Urinary bladder (tissue), 4 donors: ENCODE results near the gene NRARP. TPM values are rescaled to one million over a fixed set of nuclear protein-coding genes. Genes with fewer than 3 reads are reported as not detected.

Source experiments
- DNase-seq: peaks from one replicate; pipeline ENCODE4 v3.0.0-alpha.2; 2015; ENCODE audit errors: extremely low spot score
- H3K27ac ChIP-seq: one replicate; pipeline ENCODE4 v1.5.1; 2013; ENCODE audit warnings: low read depth, mild to moderate bottlenecking, moderate library complexity
- H3K36me3 ChIP-seq: one replicate; pipeline ENCODE4 v1.6.1; 2013; ENCODE audit warnings: mild to moderate bottlenecking, moderate library complexity; ENCODE audit not compliant: insufficient read depth
- H3K4me1 ChIP-seq: one replicate; pipeline ENCODE4 v1.6.1; 2013; ENCODE audit warnings: mild to moderate bottlenecking, moderate library complexity; ENCODE audit not compliant: insufficient read depth
- H3K4me3 ChIP-seq: one replicate; pipeline ENCODE4 v1.5.1; 2013; ENCODE audit warnings: low read depth, low read length
- WGBS: extraction: QIAGEN DNeasy Blood & Tissue Kit; methylation state at CpG from one replicate; pipeline ENCODE4 v1.1.7; 2013; 5-methylcytosine and 5-hydroxymethylcytosine counted together
- polyA plus RNA-seq: library from polyadenylated mRNA; stranded (reverse); fragments of 200-250 nt; gene quantifications from one replicate; pipeline ENCODE4 v1.2.3, GENCODE V29; 2013
- total RNA-seq: library from RNA; depleted of rRNA; stranded (reverse); fragments of >200 nt; gene quantifications from one replicate; pipeline ENCODE4 v1.2.3, GENCODE V29; 2014
- donor health status: healthy with polysubstance abuse.
- donor health status: healthy.

Gene NRARP
- total and polyA plus RNA-seq, 2 donors = 6.3 to 6.5 TPM

DNA sequence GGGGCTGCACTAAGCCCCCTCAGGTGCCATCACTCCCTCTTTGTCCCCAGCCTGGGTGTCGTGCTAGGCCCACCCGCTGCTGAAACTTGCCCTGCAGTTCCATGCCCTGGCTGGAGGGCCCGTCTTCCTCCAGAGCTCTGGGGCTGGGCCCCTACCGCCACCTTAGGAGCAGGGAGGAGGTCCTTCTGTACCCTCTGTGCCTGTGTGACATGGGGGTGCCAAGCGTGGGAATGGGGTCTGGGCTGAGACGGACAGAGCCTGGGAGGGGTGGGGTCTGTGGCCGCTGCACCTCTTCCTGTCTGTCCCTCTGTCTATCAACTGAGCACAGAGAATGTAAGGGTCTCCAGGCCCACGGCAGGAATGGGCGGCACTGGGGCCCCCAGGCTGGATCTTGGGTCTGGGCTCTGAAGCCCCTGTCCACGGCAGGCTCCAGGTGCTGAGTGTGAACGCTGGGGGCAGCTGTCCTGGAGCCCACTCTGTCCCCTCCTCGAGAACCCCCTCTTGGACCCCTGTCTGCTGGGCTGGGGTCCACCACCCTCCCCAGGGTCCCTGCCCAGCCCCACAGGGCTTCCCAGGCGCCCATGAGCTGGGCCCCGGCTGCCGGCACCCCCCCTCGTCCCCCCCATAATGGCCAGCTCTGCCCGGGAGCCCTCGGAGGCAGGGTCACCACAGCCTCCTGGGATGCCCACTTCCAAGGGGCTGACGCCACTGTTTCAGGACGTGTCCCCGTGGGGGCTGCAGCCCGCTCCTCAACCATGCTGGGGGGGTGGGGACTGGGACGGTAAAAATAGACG is 15.8 kb upstream of the NRARP start:
- no peak for DNase-seq
- H3K36me3 ChIP-seq = no peaks in the 10 kb centered on the region
- H3K4me1 ChIP-seq = no peaks in the 10 kb centered on the region
- 77% methylated on average over 24 of the region's 24 CpGs for WGBS
- H3K27ac ChIP-seq = no peak overlapping the region
- no peak overlapping the region for H3K4me3 ChIP-seq

DNA sequence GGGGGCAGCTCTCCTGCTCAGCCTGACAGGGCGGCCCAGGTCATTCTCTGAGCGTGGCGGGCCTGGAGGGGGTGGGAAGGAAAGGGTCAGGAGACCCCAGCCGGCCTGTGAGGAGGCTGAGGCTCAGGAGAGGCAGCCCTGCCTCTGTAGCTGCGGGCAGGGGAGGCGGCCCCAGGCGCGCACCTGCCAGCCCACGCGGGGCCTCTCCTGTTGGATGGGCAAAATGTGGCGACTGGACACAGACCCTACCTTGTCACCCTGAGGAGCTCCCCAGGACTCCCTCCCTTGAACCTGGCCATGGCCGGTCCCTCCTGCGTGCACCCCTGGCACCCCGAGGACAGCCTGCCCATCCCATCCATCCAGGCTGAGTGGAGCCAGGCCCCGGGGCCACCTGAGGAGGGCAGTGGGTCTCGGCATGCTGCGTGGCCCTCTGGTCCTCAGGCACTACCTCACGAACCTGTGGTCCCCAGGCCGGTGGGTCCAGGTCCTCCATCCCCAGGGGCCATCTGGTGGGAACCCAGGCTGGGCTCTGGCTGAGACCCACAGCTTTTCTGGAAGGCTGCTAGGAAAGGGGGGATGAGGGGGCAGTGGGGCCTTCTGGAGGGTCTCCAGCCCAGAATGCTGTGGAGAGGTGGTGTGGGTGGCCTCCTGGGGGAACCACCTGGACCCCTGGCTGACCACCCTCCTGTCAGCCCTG is 15.1 kb upstream of the NRARP start:
- H3K4me3 ChIP-seq = no peak overlapping the region
- no peak overlapping the region for H3K27ac ChIP-seq
- 88% methylated on average over 19 of the region's 19 CpGs for WGBS
- no peaks in the 10 kb centered on the region for H3K36me3 ChIP-seq
- H3K4me1 ChIP-seq = no peaks in the 10 kb centered on the region
- DNase-seq = no peak

DNA sequence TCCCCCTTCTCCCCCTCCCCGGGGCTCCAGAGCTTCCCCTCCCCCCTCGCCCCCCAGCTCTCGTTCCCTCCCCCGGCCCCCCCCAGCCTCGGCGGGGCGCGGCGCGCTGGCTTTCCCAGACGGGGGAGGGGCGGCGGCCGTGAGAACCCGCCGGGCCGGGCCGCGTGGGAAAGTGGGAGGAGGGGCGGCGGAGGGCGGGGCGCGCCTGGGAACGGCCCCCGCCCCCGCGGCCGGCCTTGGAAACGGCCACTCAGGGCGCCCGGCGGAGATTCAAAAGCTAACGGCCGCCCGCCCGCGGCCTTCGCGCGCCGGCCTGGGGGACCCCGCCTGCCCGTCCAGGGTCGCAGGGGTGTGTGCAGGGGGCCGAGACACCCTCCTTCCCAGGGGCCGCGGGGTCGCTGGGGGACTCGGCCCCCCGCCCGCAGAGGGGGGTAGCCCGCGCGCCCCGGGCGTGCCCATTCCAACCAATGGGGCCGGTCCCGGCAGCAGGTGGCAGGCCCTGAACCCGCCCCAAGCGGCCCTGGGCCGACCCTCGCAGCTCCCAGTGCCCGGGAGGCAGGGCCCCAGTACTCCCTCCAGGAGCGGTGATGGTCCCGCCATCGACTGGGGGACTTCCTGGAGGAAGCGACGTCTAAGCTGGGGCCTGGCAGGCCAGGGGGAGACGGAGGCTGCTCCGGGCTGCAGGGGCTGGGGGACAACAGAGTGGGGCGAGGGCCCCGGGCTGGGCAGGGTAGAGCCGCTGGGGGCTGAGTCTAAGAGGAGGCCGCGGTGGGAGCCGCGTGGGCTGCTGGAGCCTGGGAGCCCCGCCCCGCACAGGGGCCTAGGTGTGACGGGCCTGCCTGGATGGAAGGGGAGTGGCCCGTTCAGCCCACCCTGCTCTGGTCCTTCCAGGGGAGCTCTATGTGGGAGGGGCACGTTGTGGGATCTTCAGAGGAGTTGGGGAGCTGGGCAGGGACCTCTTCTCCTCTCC is 14.2 kb upstream of the NRARP start:
- Histone ChIP-seq H3K36me3 (no peaks in the 10 kb centered on the region), H3K4me3 (no peak overlapping the region), H3K27ac (no peak overlapping the region), H3K4me1 (no peaks in the 10 kb centered on the region)
- 5% methylated on average over 78 of the region's 83 CpGs for WGBS
- DNase-seq = no peak

DNA sequence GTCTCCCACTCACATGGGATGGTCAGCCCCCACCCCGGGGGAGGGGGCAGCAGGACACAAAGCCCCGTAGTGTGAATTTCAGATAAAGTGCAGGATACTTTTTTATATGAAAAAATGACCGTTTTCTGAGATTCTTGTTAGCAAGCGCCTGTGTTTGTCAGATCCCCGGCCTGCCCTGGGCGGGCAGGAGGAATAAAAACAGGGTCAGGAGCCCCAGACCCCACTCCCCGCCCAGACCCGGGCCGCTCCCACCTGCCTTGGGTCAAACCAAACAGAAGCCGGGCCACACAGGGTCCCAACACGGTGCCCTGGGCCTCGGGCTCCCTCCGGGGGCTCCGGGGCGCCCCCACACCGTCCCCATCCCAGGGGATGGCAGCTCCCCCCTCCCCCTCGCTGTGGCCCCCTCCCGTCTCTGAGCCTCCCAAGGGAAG is 13.5 kb upstream of the NRARP start:
- no peak for DNase-seq
- 22% methylated on average over 18 of the region's 18 CpGs for WGBS

DNA sequence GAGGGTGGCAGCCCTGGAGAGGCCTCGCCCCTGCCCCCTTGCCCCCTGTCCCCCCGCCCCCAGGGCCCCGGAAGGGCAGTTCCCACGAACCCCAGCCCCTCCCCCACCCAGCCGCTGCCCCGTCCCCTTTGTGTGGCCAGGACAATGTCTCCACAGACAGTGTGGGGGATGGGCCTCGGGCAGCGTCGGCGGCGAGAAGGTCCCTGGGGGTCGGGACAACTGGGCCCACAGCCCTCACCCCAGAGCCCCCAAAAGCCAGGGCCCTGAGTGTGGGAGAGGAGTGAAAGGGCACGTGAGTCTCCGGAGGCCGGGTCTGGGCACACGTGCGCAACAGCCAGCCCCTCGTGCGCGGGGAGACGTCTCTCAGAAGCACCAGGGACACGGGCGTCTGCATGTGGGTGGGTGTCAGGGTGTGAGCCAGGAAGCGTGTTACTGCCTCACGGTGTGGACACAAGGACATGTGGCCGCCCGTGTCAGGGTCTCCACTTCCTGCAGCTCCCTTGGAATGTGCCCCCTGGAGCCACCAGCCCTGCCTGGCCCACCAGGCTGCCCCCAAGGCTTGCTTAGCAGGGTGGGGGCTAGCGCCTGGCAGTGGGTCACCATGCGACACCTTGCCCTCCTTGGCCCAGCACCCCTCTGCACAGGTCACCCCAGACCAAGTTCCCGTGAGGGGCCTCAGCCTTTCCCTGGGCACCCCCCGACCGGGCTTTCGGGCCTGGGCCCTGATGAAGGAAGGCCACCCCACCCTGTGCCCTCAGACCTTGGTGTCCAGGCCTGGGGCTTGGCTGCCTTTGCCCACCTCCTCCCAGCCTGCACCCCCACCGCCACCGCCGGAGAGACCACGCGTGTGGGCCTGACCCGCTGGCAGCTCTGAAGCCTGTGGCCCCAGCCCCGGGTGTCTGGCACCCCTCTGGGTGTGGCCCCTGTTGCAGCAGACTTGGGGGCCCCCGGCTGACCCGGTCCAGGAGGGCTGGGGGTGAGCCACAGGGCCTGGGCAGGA is 12.8 kb upstream of the NRARP start:
- Histone ChIP-seq H3K36me3 (no peaks in the 10 kb centered on the region), H3K4me3 (no peak overlapping the region), H3K4me1 (no peaks in the 10 kb centered on the region), H3K27ac (peak overlapping the region; percentile 32)
- DNase-seq = no peak
- WGBS = 67% methylated on average over 42 of the region's 42 CpGs

More for the DNA sequence above, 13.5 kb upstream of the NRARP start:
- Histone ChIP-seq H3K36me3 (no peaks in the 10 kb centered on the region), H3K27ac (no peak overlapping the region), H3K4me3 (no peak overlapping the region), H3K4me1 (no peaks in the 10 kb centered on the region)

DNA sequence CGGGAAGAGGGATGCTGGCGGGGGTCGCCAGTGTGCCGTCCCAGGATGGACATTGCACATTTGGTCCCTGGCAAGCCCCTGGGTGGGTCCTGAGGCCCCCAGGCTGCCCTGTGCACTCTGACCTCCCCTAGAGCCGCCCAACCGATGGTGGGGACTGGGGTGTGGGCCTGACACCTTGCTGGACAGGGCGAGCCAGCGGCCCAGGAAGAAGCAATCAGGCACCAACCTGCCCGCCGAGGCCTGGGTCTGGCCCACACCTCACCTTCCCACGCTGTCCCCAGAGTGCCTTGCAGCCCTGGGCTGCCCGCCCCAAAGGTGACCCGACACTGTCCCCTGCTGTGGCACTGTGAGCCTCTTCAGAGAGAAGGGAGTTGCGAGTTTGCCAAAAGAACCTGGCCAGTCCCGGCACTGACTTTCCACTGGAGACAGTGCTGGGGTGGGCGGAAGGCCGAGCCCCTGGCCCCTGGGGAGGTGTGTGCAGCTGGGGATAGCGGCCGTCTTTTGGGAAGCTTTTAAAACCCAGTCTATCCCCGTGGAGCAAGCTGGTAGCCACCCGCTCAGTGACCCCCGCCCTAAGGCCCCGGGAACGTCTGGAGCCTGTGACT is 12.0 kb upstream of the NRARP start:
- WGBS = 73% methylated on average over 24 of the region's 24 CpGs
- Histone ChIP-seq H3K36me3 (no peaks in the 10 kb centered on the region), H3K4me3 (no peak overlapping the region), H3K27ac (no peak overlapping the region), H3K4me1 (no peaks in the 10 kb centered on the region)
- no peak for DNase-seq

DNA sequence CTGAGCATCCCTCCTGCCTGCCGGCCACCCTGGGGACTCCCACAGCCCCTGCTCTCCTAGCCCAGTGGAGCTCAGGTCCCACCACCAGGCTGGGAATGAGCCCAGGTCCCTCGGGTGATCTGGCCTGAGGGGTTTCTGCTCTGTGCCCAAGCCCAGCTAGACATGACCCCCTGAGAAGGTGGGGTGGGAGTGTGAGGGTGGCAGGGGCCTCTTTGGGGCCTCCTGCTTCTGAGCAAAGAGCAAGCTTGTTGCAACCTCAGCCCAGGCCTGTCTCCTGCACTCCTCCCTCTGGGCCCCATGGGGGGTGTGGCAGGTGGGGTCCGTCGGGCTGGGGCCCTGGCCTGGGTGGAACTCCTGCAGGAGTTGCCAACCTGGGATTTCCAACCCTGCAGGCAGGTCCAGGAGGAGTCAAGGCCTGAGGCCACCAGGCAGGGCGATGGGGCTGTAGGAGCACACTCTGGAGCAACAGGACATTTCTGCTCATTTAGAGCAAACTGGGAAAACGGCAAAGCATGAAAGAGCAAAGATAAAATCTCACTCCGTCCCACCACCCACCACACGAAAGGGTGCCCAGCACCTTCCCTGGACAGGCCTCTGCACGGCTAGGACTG is 11.4 kb upstream of the NRARP start:
- H3K27ac ChIP-seq = no peak overlapping the region
- no peaks in the 10 kb centered on the region for H3K36me3 ChIP-seq
- no peaks in the 10 kb centered on the region for H3K4me1 ChIP-seq
- DNase-seq = no peak
- H3K4me3 ChIP-seq = no peak overlapping the region
- WGBS = 72% methylated on average over 9 of the region's 9 CpGs

DNA sequence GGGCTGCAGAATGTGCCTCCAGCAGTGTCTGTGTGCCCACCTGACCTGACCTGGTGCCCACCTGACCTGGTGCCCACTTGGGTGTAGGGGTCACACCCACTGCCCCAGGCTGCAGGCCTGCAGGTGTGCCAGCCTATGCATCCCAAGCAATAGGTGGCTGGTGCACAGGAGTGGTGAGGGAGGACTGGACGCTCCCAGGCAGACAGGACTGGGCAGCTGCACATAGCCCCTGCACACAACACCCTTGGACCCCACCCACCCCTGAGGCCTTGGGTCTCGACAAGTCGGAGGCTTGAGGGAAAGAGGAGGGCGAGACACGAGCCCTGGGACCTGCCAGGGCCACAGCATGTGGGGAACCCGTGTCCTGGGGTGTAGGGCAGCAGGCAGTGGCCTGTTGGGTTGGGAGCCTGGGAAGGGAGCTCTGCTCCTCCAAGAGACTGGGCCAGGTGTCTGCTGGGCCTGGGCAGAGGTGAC is 10.8 kb upstream of the NRARP start:
- WGBS = 87% methylated on average over 6 of the region's 6 CpGs
- H3K4me3 ChIP-seq = no peak overlapping the region
- H3K36me3 ChIP-seq = no peaks in the 10 kb centered on the region
- no peak overlapping the region for H3K27ac ChIP-seq
- DNase-seq = no peak
- no peaks in the 10 kb centered on the region for H3K4me1 ChIP-seq

DNA sequence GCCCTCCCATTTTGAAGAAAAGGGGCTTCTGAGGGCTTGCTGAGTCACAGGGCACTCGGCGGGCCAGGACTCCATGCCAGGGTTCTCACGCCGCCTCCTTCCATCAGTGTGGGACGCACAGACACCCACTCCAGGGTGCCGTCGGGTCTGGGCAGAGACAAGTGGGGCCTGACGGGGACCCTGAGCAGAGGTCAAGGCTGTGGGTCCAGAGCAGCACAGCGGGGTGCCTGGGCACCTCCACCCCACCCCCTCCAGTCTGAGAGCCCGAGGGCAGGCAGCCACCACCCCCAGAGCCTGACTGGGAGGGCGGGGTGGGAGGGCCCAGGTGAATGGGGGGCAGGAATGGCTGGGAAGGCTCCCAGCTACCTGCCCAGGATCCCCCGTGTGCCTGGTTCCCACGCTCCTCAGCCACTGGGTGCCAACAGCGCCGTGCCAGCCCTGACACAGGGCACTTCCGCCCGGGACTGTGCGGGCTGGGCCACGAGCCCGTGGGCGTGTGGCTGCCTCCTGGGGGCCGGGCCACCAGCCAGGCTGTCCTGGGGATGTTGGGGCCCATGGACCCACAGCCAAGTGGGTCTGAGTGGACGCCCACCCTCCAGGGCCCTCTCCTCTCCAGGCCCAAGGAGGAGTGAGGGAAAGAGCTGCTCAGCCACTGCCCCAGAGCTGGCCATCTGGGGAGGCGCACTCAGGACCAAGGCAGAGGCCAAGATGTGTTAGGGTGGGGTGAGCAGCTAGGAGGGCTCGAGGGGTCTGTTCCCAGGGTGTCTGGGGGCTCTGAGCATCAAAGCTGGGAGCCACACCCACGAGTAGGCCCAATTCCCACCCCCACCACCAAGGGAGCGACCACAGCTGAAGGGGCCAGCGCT is 10.1 kb upstream of the NRARP start:
- H3K4me1 ChIP-seq = no peaks in the 10 kb centered on the region
- peak overlapping the region; percentile 50 for H3K27ac ChIP-seq
- no peaks in the 10 kb centered on the region for H3K36me3 ChIP-seq
- no peak for DNase-seq
- H3K4me3 ChIP-seq = no peak overlapping the region
- 82% methylated on average over 28 of the region's 28 CpGs for WGBS

DNA sequence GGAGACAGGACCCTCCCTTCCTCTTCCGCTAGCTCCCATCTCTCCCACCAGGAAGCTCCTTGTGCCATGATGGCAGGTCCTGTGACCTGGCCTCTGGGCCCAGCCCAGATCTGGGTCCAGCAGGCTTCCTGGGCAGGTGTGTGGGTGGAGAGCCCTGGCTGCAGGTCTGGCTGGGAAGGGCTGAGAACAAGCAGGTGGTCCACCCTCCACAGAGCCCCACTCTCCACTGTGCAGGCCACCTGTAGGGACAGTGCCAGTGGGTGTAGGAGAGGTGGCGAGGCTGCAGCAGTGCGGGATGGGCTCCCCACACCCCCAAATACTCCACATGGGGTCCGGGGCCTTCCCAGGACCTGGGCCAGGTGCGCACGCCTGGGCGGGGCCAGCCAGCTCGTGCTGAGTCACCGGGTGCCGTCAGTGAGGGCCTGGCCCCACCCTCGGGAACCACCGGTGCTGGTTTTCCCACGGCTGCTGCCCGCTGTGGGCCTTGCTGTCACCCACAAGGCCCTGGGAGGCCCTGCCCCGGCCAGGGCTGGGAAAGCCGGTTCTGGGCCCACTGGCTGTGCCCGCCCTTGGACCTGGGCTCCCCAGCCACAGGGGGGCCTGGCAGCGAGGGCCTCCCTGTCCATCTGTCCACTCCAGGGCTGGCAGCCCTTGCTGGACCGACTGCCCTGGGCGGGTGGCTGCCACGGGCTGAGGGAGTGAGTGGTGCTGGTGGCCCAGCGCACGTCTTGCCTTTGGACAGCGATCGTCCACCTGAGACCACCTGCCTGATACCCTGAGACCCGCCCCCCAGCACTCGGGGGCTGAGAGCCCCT is 9.3 kb upstream of the NRARP start:
- Histone ChIP-seq H3K4me3 (no peak overlapping the region), H3K36me3 (no peaks in the 10 kb centered on the region), H3K27ac (peak overlapping the region; percentile 50), H3K4me1 (no peaks in the 10 kb centered on the region)
- WGBS = 77% methylated on average over 27 of the region's 27 CpGs
- DNase-seq = no peak
